AG04449 (cell line): ENCODE measurements around the gene LETM1.

Experiments used
- CTCF ChIA-PET: fragments of 350-600 bp; formaldehyde crosslinking; extraction: SDS; loops from one replicate; lab custom pipeline; 2021; ENCODE audit warnings: antibody characterized with exemption; lab: Yijun Ruan, JAX
- POLR2A ChIA-PET: fragments of 400-600, 350-600 bp; formaldehyde crosslinking; extraction: SDS; loops from one replicate; lab custom pipeline; 2020; ENCODE audit warnings: antibody characterized with exemption, inconsistent platforms; lab: Yijun Ruan, JAX
- DNase-seq: peaks from one replicate; pipeline ENCODE4 v3.0.0-alpha.2; 2010; ENCODE audit warnings: low read depth, low spot score
- H3K4me3 ChIP-seq: 2 replicates; pipeline ENCODE4 v1.5.1; 2011; ENCODE audit warnings: low read depth, mild to moderate bottlenecking, control low read depth, low read length
- CTCF ChIP-seq: IDR thresholded peaks from one replicate; pipeline ENCODE4 v1.5.1; 2011; ENCODE audit warnings: mild to moderate bottlenecking, moderate library complexity, low read length, control low read depth, inconsistent platforms; ENCODE audit not compliant: insufficient read depth; ENCODE audit errors: missing control alignments

Gene LETM1

GRCh38 chr4:1826531-1827350, 29.2 kb downstream of the LETM1 start:
- no peak for TF ChIP-seq CTCF
- POLR2A ChIA-PET, result interaction anchor here (0.6 kb wide), 1 partner anchor 765 kb away, joined by 3 read pairs; no protein-coding TSS in a partner anchor
- DNase-seq, result no peak
- no peak overlapping the region for H3K4me3 ChIP-seq
- CTCF ChIA-PET, result interaction anchor here (0.7 to 1.3 kb wide), 4 partner anchors 13 to 73 kb away, joined by 3 to 5 read pairs (median 4); no protein-coding TSS in a partner anchor

GRCh38 chr4:1825326-1825725, 30.6 kb downstream of the LETM1 start:
- no peak for DNase-seq
- POLR2A ChIA-PET, result no interaction called here
- CTCF ChIA-PET, result no interaction called here
- H3K4me3 ChIP-seq, result no peak overlapping the region
- TF ChIP-seq CTCF, result no peak

- no peak overlapping the region for H3K4me3 ChIP-seq
- no peak for TF ChIP-seq CTCF
- ChIA-PET CTCF (no interaction called here), POLR2A (no interaction called here)
- no peak for DNase-seq
These were observed 31.2 kb downstream of the LETM1 start for GRCh38 chr4:1824746-1825145.

GRCh38 chr4:1823545-1823932, 32.4 kb downstream of the LETM1 start:
- ChIA-PET POLR2A (no interaction called here), CTCF (interaction anchor here (0.7 to 1.1 kb wide), 2 partner anchors 14 to 18 kb away, joined by 3 read pairs; no protein-coding TSS in a partner anchor)
- no peak overlapping the region for H3K4me3 ChIP-seq
- no peak for DNase-seq
- no peak for TF ChIP-seq CTCF

- no peak overlapping the region for H3K4me3 ChIP-seq
- DNase-seq, result no peak
- TF ChIP-seq CTCF, result no peak
- ChIA-PET POLR2A (no interaction called here), CTCF (interaction anchor here (0.7 to 5.8 kb wide), 5 partner anchors 9 to 75 kb away, joined by 3 to 67 read pairs (median 4); no protein-coding TSS in a partner anchor)
These were observed 33.1 kb downstream of the LETM1 start for GRCh38 chr4:1822568-1823544.
